Measurements from ENCODE around the gene ENTREP3. TPM values are rescaled to one million over a fixed set of nuclear protein-coding genes. Genes with fewer than 3 reads are reported as not detected.

The ENTREP3 gene
- total RNA-seq, 3 donors from 2014 or later (not counting 1 experiment from before 2014, with no cell fraction given), result 6.9 to 10.0 (median 8.9) TPM

- intact Hi-C loops (cut with micrococcal nuclease), result no loop called here
- no peak for TF ChIP-seq CTCF (IDR thresholded peaks at IDR 0.05)
- peaks cover 0 to 13% of the 10 kb centered on the region in 2 donors for H3K4me1 Mint-ChIP-seq
- no peak overlapping the region for H3K4me3 Mint-ChIP-seq
- Histone ChIP-seq H3K9me3 (ENCODE audit: control insufficient read depth, insufficient read depth, low read length) (no peaks in the 10 kb centered on the region), H3K36me3 (ENCODE audit: control insufficient read depth, insufficient read depth, low read length) (no peaks in the 10 kb centered on the region), H3K27me3 (ENCODE audit: control insufficient read depth, insufficient read depth, low read length) (no peaks in the 10 kb centered on the region), H3K4me1 (ENCODE audit: control insufficient read depth, insufficient read depth, low read length) (peaks cover 10% of the 10 kb centered on the region), H3K27ac (ENCODE audit: low read length) (no peak overlapping the region), H3K4me3 (ENCODE audit: low read length) (no peak overlapping the region)
- H3K27ac Mint-ChIP-seq, result no peak overlapping the region
- ATAC-seq (no peak), DNase-seq (no peak)
- whole genome bisulfite sequencing (ENCODE audit: insufficient coverage), result 96% methylated on average over 28 of the region's 29 CpGs
- H3K9me3 Mint-ChIP-seq, result no peaks in the 10 kb centered on the region
- no peaks in the 10 kb centered on the region for H3K27me3 Mint-ChIP-seq (ENCODE audit: low read depth in 2 of 2)
- H3K36me3 Mint-ChIP-seq, result no peaks in the 10 kb centered on the region
Observed at GRCh38 chr1:155282488-155283091, 27.3 kb upstream of the ENTREP3 start.

- peaks cover 22% of the 10 kb centered on the region for H3K4me1 ChIP-seq (ENCODE audit: control insufficient read depth, insufficient read depth, low read length)
- H3K9me3 ChIP-seq (ENCODE audit: control insufficient read depth, insufficient read depth, low read length), result no peaks in the 10 kb centered on the region
- no peaks in the 10 kb centered on the region for H3K36me3 ChIP-seq (ENCODE audit: control insufficient read depth, insufficient read depth, low read length)
- peaks cover 17 to 30% of the 10 kb centered on the region in 2 donors for H3K4me1 Mint-ChIP-seq
- no peak overlapping the region for H3K4me3 ChIP-seq (ENCODE audit: low read length)
- no peaks in the 10 kb centered on the region for H3K27me3 Mint-ChIP-seq (ENCODE audit: low read depth in 2 of 2)
- H3K4me3 Mint-ChIP-seq, result no peak overlapping the region
- H3K27ac ChIP-seq (ENCODE audit: low read length), result no peak overlapping the region
- 82% methylated on average over 2 of the region's 2 CpGs for WGBS (ENCODE audit: insufficient coverage)
- no peaks in the 10 kb centered on the region for H3K27me3 ChIP-seq (ENCODE audit: control insufficient read depth, insufficient read depth, low read length)
- TF ChIP-seq CTCF (IDR thresholded peaks at IDR 0.05), result no peak
- no peaks in the 10 kb centered on the region for H3K36me3 Mint-ChIP-seq
- ATAC-seq (no peak), DNase-seq (no peak)
- intact Hi-C loops (cut with micrococcal nuclease), result loop anchor here (2.0 kb wide), 2 partner anchors 30 to 44 kb away; partner anchors contain the start of gene FDPS
- H3K27ac Mint-ChIP-seq, result no peak overlapping the region
- no peaks in the 10 kb centered on the region for H3K9me3 Mint-ChIP-seq
Observed at GRCh38 chr1:155279268-155279667, 24.0 kb upstream of the ENTREP3 start.

- H3K27ac Mint-ChIP-seq, result peak overlapping the region in 1 of 2 donors; percentile 5
- no peaks in the 10 kb centered on the region for H3K9me3 Mint-ChIP-seq
- intact Hi-C loops (cut with micrococcal nuclease), result loop anchor here (2.0 kb wide), 2 partner anchors 30 to 44 kb away; partner anchors contain the start of gene FDPS
- H3K9me3 ChIP-seq (ENCODE audit: control insufficient read depth, insufficient read depth, low read length), result no peaks in the 10 kb centered on the region
- 66% methylated on average over 9 of the region's 10 CpGs for WGBS (ENCODE audit: insufficient coverage)
- no peak overlapping the region for H3K27ac ChIP-seq (ENCODE audit: low read length)
- H3K4me3 Mint-ChIP-seq, result peak overlapping the region; percentile 83
- no peak for DNase-seq
- H3K4me1 Mint-ChIP-seq, result peaks cover 19 to 32% of the 10 kb centered on the region in 2 donors
- H3K27me3 Mint-ChIP-seq (ENCODE audit: low read depth in 2 of 2), result no peaks in the 10 kb centered on the region
- no peak for TF ChIP-seq CTCF (IDR thresholded peaks at IDR 0.05)
- H3K4me3 ChIP-seq (ENCODE audit: low read length), result no peak overlapping the region
- H3K36me3 ChIP-seq (ENCODE audit: control insufficient read depth, insufficient read depth, low read length), result no peaks in the 10 kb centered on the region
- H3K36me3 Mint-ChIP-seq, result no peaks in the 10 kb centered on the region
- H3K27me3 ChIP-seq (ENCODE audit: control insufficient read depth, insufficient read depth, low read length), result no peaks in the 10 kb centered on the region
- ATAC-seq, result no peak
- peaks cover 26% of the 10 kb centered on the region for H3K4me1 ChIP-seq (ENCODE audit: control insufficient read depth, insufficient read depth, low read length)
Observed at GRCh38 chr1:155278689-155279160, 23.4 kb upstream of the ENTREP3 start.

Measured in natural killer cell (primary cell).